Fibroblast of upper back skin (primary cell): ENCODE measurements around the gene LEP.

Experiments used
- DNase-seq: peaks from one replicate; pipeline ENCODE4 v3.0.0-alpha.2; 2013

Gene LEP

DNA sequence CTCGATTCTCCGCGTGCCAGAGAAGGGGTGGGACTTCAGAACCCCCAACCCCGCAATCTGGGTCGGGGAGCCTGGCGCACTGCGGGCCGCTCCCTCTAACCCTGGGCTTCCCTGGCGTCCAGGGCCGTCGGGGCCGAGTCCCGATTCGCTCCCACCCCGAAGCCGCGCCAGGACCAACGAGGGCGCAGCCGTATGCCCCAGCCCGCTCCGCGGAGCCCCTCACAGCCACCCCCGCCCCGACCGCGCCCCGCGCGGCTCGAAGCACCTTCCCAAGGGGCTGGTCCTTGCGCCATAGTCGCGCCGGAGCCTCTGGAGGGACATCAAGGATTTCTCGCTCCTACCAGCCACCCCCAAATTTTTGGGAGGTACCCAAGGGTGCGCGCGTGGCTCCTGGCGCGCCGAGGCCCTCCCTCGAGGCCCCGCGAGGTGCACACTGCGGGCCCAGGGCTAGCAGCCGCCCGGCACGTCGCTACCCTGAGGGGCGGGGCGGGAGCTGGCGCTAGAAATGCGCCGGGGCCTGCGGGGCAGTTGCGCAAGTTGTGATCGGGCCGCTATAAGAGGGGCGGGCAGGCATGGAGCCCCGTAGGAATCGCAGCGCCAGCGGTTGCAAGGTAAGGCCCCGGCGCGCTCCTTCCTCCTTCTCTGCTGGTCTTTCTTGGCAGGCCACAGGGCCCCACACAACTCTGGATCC is at the start of gene LEP:
Gene LEP (plus strand): TSS at position 583 of the 691 bp plus-strand sequence. CDS start 10,741 bp downstream, outside the sequence.
- no peak for DNase-seq

DNA sequence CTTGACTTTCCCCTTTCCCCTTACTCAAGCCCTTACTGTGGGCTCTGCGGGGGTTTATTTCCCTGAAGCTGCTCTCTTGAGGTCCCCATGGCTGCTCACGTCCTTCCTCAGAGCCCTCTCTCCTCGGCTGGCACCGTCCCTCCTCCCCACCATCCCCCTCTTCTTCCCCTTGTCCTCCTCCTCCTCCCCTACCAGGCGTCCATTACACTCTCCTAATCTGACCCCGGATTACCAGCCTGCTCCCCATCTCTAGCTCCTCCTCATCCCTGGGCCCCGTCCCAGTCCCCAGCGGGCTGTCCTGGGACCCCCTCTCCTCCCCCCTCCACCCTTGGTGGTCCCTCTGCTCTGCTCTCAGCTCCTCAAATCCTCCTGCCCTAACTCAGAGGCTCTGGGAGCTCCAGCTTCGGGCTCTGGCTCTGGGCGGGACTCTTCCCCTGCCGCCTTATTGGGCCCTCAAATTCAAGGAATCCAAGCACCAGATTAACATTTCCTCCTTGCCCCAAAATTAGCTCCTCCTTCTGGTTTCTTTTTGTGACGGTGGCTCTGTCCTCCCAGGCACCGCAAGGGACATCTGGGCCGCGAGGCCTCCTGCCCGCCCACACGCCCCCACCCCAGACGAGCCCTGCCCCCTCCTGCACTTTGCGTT is 48.5 kb upstream of the LEP start:
- DNase-seq = no peak

DNA sequence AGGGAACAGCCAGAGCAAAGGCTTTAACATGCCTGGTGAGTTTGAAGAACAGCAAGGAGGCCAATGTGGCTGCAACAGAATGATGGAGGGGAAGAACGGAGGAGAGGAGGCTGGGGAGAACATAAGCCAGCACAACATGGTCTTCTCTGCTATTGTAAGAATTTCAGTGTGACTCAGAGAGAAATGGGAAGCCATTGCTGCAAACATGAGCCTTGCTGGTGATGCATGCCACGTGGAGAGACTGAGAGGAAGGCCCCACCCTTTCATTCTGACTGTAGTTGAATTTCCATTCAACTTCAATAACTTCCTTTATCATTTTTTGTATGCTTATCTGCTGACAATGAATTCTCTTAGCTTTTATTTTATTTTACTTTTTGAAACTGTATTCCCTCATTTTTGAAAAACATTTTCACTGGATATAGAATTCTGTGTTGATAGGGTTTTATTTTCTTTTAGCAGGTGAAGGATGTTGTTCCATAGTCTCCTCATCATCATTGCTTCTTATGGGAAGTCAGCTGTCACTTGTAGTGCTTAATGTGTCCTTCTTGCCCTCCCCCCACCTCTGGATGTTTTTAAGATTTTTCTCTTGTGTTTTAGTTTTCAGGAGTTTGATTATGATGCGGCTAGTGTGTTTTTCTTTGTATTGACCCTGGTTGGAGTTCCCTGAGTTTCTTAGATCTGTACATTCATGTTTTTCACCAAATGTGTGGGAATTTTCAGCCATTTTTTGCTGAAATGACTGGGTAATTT is 46.4 kb upstream of the LEP start:
- DNase-seq = no peak

DNA sequence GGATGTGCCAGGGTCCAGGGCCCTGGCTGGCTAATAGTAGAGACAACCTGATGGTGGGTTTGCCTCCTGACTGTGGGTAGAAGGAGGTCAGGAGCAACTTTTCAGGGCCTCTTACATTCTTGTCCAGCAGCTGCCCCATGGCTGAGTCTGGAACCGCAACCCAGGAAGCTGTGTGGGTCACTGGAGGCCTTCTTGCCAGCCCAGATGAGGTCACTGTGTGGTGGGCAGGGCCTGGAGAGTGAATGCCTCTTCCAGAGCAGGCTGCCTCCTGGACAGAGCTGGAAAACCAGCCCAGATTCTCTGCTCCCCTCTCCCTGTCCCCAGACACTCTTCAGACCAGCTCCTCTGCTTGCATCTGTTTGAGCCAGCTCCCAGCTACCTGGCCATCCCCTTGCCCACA is 43.5 kb upstream of the LEP start:
- no peak for DNase-seq

DNA sequence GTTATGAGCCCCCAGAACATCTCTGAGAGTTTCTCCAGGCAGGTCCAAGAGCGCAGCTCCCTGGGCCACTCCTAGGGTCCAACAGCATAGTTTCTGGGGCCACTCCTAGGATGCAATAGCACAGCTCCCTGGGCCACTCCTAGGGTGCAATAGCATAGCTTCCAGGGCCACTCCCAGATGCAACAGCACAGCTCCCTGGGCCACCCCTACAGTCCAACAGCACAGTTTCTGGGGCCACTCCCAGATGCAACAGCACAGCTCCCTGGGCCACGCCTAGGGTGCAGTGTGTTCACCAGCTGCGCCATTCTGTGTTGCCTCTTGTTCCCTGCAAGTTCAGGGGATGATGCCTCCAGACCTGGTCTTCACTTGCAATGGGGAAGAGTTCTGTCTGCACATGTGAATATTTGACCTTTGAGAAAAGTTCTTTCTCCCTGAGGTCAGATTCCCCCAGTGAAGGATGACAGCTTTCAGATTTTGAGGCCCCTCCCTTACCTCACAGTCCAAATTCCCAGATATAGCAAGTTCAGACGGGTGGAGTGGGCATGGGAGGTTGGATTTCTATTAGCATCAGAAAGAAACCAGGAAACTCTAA is 43.0 kb upstream of the LEP start:
- DNase-seq = no peak

DNA sequence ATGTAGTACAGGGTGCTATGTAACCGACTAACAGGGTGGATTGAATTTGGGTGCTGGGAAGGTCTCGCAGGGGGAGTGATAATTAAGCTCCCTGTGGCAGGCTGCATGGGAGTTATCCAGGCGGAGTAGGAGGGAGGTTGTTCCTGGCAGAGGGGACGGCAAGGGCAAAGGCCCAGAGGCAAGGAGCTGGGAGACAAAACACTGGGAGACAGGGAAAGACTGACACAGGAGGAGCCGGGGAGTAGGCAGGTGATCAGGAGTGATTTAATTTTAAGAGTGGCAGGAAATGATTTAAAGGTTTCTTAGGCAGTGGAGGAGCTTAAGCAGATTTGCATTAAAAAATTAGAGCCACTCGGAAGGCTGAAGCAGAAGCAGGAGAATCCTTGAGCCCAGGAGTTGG is 40.7 kb upstream of the LEP start:
- DNase-seq = no peak

DNA sequence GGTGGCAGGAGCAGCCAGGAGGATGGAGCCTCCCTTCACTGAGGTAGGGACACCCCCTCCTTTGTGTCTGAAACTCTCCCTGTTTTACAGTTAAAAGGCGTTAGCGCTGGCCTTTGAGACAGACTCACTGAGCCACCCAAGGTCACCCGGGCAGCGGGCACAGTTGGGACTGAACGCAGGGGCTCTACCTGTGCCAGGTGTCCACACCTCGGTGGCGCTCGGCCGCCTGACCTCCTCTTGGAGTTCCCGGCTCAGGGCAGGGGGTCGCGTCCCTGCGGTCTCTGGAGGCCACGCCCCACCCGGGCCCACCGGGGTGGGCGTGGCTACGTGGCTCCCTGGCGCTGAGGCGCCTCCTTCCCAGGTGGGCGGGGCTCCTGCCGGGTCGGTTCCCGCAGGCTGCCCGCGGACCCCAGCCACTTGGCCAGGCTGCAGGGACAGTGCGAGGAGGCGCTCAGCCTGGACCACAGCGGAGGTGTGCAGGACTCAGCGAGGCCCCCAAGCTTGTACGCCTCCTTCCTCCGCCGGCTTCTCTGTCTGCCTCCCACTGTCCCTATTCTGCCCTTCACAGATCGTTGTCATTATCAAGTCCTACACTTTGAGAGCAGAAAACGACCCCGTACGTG is 39.9 kb upstream of the LEP start:
- DNase-seq = no peak

DNA sequence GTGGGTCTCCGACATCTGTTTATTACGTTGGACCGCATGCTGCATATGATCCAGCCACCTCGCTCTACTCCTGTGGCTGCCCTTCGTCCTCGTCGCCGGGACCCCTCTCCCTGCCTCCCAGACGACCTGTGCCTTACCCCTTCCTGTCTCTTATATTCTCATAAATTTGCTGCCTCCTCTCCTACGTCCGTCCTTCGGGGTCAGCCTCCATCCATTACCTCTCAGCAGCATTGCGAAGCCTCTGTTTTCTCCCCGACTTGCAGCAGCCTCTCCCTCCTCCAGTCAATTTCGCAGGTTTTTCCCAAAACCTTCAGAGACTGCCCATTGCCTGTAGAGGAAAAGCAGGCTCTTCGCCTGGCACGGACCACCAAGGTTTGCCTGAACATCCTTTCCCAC is 39.4 kb upstream of the LEP start:
- DNase-seq = no peak

DNA sequence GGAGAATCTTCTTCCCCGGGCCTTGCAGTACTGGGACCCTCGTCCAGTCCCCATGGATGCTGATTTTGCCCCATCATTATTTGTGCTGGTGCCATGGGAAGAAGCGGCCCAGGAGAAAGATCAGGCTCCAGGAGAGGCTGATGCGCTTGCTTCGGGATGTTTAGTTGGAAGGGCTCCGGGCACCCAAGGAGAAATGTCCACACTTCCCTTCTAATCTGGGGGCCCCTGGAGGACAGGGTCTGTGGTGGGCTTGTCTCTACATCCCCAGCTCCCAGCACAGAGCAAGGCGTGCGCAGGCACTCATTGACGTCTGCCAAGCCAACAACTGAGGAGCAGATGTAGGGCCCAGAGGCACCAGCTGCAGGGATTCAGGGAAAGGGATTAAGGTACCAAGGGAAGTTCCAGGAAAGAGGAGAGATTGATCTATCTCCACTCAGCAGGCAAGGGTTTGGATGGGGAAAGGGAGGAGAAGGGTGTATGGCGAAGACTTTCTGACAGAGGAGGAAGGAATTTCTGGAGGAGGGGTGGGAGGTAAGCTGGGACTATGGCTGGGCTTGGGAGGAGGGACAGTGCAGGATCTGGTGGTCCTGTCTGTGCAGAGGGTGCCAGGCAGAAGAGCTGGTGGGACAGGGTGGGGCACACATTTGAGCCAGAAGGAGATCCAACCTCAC is 38.7 kb upstream of the LEP start:
- no peak for DNase-seq

DNA sequence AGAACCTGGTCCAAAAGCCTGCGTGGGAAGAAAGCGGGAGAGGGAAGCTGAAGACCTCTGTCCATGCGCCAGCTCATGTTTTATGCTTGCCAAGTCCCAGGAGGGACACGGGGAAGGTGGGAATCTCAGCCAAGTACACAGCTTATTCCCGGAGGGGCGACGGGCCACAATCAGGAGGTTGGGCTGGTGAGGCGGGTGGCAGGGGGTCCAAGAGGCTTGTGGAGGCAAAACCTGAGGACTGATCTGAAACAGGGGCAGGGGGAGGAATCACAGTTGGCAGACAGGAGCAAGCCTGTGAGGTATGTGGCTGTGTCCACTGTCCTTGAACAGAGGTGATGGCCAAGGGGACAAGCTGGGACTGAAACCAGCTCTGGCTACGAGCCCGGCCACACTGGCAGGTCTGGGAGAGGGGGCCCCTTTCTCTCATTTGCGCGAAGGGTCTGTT is 38.0 kb upstream of the LEP start:
- no peak for DNase-seq

DNA sequence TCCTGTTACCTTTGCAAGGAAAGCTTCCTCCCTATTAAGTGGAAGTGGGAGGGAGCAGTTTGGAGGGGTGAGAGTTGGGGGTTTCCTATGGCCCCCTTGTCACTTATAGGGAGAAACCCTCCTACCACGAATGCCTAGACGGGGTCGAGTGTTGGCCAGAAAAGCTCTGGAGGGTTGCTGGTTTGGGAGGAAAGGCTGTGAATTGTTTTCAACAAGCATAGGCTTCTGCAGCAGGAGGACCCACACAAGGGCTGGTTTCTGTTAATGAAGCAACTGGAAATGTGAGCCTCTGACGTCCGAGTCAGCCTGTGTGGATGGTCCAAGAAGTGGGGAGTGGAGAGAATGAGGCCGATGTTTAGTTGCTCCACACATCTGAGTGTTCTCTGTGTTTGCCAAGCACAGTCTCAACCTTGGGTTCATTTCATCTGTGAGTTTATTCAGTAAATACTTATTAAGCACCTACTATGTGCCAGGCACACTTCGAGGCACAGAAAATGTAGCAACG is 37.3 kb upstream of the LEP start:
- DNase-seq = no peak

DNA sequence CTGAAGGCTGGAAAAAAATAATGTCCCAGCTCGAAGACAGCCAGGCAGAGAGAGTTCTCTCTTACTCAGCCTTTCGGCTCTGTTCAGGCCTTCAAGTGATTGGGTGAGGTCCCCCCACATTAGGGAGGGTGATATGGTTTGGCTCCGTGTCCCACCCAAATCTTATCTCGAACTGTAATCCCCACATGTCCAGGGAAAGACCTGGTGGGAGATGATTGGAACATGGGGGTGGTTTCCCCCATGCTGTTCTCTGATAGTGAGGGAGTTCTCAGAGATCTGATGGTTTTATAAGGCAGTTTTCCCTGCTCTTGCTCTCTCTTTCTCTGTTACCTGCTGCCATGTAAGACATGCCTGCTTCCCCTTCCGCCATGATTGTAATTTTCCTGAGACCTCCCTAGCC is 36.6 kb upstream of the LEP start:
- no peak for DNase-seq

DNA sequence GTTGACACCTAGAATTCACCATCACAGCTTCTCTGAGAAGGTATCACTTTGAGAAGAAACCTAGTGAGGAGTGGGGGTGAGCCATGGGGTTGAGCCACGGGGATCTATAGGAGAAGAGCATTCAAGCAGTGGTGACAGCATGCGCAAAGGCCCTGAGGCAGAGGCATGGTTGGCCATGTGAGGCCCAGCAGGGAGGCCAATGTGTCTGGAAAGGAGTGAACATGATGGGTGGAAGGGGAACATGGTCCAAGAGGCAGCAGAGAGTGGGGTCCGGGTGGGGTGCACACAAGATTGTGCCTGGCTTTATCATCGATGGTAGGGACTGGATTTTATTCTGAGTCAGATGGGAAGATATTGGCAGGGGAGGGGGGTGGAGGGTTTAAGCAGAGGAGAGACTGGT is 36.0 kb upstream of the LEP start:
- no peak for DNase-seq

DNA sequence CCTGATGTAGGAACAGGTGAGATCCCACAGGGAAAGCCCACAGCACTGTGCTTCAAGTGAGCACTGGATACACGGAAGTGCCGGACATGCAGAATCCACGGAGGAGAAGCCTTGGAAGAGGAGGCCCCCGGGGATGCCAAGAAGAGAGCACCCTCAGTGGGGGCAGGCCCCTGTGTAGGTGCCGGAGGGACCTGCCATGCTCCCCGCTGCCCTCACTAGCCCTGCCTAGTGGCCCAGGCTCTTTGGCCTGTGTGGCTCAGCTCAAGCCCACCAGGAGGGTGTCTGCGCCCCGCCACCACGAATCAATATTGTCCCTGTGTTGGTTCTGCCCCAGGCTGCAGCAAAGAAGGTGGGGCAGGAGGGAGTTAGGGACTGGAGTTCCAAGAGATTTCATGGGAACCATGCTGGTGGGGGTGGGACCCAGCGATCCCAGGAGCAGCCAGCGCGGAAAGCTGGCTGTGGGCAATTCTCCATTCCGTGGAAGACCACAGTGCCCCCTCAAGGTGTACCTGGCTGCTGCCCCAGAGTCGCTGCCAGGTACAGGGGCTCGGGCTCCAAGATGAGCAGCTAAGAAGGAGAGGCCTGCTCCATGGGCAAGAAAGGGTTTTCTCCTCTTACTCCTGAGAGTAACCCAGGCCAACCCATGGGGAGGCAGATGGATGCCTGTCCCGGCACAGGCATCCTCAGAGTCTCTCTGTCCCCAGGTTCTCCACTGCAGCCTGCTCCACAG is 34.9 kb upstream of the LEP start:
- DNase-seq = no peak

DNA sequence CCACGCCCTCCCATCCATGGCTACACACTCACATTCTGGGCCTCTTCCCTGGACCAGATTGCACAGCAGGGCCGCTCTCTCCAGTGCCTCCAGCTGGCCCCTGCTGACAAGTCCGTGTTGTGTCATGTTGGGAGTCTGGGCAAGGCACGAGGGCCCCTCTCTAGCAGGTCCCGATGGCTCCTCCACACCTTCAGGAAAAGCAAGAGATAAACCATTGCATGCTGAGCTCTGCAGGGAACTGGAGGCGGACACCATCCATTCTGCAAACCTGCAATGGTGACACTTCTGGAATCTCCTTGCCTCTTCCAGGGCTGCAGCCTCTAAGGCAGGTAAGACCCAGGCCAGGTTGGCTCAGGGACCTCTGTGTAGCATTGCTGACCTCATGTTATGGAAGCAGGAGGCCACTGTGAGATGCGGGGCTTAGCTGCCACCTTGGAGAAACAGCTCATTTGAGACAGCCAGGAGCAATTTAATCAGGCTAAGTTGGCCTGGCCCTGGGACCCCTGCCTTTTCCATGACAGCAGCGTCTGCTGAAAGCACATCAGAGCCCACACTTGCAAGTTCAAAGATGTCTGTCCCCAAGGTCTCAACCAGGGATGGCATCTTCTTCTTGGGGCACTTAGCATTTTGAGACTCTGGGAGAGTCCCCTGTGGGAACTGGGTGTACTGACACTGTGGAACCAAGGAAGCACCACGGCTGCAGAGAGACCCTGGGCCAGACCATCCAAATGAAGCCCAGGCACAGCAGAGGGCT is 34.2 kb upstream of the LEP start:
- no peak for DNase-seq

DNA sequence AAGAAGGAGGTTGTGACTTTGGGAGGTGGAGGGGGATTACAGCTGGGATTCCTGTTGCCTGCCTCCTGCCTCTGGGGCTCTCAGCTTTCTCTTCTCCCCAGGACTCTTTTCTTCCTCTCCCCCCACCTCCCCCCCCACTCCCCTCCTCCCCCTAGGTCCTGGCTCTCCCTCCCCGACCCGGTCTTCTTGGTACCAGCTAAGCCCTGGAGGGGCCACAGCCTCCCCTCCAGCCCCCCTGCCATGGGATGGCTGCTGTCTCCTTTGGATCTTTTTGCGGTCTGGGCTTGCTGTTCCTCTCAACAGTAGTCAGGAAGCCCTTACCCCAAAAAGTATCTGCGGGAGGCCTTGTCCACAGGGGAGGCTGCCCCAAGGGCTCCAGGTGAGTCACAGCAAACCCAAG is 33.5 kb upstream of the LEP start:
- no peak for DNase-seq

DNA sequence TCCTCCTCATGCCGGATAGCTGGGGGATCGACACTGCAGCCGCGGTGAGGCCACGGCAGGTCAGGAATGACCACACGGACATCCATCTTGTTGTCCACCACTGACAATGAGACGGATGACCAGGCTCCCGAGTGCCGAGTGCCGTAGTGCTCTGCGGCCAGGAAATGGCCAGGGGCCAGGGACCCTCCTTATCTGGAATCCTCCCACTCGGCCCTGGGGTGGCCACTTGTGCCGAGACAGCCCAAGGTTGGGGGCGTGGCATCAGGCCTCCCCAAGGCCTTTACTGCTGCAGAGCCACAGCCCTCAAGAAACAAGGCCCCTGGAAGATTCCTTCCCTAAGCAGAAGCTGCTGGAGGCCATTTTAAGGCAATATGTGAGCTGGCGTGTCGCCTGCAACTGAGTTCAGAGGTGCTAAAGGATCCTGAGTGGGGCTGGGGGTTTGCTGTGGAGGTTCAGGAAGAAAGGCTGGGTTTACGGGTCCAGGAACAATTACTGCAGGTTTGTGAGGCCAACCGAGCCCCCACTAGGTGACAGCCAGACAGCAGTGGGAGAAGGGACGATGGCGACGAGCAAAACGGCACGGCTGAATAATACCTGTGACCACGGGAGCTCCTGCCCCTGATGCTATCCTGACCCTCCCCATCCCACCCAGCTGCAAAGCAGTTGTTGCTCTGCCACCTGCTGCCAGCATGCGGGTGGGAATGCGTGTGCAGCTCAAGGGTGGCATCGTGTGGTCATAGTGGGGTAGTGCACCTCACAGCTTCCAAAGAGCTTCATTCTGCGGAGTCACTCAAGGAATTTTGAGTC is 31.6 kb upstream of the LEP start:
- peak; percentile 71 for DNase-seq

DNA sequence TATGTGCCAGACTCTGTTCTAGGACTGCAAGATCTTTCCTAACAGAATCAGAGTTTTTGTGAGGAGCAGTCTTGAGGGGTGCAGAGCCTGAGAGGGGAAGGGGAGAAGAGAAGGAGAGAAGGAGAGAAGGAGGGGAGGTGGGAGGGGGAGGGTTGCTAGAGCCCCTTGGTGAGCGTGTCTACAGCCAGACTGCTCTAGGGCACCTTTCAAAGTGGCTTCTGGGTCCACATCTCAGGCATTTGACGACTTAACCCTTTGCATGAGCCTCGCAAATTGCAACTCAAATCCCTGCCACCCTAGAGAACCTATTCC is 31.1 kb upstream of the LEP start:
- no peak for DNase-seq

DNA sequence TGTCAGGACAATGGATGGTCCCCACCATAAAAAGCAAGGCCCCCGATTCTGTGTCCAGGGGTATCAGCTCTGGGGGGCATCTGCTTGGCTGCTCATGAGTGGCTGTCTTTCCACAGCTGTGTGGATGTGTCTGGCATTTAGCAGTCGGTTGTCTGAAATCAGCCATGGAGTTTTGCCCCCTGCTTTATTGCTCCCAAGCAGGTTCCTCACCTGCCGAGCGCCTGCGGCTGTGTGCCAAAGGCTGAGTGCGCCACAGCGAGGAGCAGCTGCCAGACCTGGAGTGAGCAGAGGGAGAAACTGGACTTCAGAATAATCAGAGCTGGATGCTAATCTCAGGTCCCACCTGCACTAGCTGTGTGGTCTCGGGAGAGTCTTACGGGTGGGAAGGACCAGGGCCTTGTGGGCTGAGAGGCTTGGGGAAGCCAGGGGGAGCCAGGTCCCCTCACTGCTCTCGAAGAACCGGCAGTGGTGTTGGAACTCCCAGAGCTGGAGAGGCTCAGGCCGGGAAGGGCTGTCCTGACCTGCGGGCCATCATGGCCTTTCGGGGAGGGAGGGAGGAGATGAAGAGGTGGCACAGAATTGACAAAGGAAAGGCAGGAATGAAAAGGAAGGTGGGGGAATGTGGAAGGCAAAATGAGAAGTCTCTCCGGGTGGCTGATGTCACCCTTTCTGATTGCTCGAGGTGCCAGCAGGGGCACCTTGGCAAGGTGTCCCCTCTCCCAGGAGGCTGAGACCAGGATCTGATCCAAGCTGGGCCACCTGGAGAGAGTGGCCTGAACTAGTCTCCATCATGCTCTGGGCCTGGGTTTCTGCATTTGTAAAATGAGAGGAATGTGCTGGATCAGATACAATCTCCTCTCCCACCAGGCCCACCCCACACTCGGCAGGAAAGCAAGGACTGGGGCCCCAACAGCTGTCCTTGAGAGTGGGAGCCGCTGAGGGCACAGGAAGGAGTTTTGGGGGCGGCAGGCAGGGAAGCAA is 30.2 kb upstream of the LEP start:
- DNase-seq = no peak
